OCI-LY1 (cell line): ENCODE results near the gene HNRNPA3.

ENCODE experiments used
- EZH2 ChIP-seq: fragments of 200-600 bp; sonication (generic), shearing (Covaris generic); IDR thresholded peaks from 2 replicates; pipeline ENCODE4 v1.8.0; 2017; ENCODE audit warnings: borderline replicate concordance, mixed run types, mild to moderate bottlenecking, antibody characterized with exemption, low read length, moderate library complexity, mixed read lengths
- TF ChIP-seq, protein P1 (sequence below): fragments of 200-600 bp; sonication (generic), shearing (Covaris generic); IDR thresholded peaks from 2 replicates; pipeline ENCODE4 v1.5.1; 2017; ENCODE audit warnings: mild to moderate bottlenecking, antibody characterized with exemption, low read length, moderate library complexity, mixed read lengths

DNA sequence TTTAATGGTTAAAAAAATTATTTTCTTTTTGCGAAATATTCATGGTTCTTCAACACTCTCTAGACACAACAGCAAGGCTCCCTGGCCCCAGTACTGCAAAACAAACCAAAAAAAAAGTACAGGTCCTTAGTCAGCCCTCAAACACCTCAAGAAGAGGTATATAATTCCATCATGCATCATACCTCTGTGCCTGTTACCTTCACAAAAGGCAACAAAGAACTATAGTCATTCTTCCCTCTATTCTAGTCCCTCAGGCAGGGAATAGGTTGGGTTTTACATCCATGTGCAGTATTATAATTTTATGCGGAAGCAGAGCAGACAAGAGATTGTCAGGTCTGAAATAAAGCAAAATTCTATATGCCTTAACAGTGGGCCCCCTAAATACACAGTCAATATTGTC is 43.4 kb downstream of the HNRNPA3 start:
- TF ChIP-seq, protein P1, sequence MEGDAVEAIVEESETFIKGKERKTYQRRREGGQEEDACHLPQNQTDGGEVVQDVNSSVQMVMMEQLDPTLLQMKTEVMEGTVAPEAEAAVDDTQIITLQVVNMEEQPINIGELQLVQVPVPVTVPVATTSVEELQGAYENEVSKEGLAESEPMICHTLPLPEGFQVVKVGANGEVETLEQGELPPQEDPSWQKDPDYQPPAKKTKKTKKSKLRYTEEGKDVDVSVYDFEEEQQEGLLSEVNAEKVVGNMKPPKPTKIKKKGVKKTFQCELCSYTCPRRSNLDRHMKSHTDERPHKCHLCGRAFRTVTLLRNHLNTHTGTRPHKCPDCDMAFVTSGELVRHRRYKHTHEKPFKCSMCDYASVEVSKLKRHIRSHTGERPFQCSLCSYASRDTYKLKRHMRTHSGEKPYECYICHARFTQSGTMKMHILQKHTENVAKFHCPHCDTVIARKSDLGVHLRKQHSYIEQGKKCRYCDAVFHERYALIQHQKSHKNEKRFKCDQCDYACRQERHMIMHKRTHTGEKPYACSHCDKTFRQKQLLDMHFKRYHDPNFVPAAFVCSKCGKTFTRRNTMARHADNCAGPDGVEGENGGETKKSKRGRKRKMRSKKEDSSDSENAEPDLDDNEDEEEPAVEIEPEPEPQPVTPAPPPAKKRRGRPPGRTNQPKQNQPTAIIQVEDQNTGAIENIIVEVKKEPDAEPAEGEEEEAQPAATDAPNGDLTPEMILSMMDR: no peak
- no peak for TF ChIP-seq EZH2
